Measurements from ENCODE around the gene LYRM7. TPM values are rescaled to one million over a fixed set of nuclear protein-coding genes. Genes with fewer than 3 reads are reported as not detected.
"Not testable (repeated sequence)": the region's sequence is repeated elsewhere in the genome, so short reads cannot be mapped to it uniquely, and the experiment has no call there.

The LYRM7 gene
- polyA plus RNA-seq, 4 donors = 12.4 to 16.4 (median 12.6) TPM

- DNase-seq (ENCODE audit: low read depth in 4 of 4, low spot score in 2 of 4) = not testable (repeated sequence)
Observed at GRCh38 chr5:131254025-131254424, 83.3 kb downstream of the LYRM7 start.

GRCh38 chr5:131254741-131255140 is 84.0 kb downstream of the LYRM7 start:
- DNase-seq (ENCODE audit: low read depth in 4 of 4, low spot score in 2 of 4) = no peak

Other genes with a start within 250 kb of the LYRM7 start
- 100 to 1,000 TPM; 336 to 478 (median 423) TPM for gene HINT1, start 5.7 kb upstream of the LYRM7 start, polyA plus RNA-seq (ENCODE audit: insufficient read length in 4 of 4)
- 10 to 100 TPM; 45.8 to 60.5 (median 50.8) TPM for gene CDC42SE2, start 93.1 kb downstream of the LYRM7 start, polyA plus RNA-seq (ENCODE audit: insufficient read length in 4 of 4)

Measured in left renal cortex interstitium (tissue), 4 donors.